ENCODE results near the gene SBNO1.

Gene SBNO1

DNA sequence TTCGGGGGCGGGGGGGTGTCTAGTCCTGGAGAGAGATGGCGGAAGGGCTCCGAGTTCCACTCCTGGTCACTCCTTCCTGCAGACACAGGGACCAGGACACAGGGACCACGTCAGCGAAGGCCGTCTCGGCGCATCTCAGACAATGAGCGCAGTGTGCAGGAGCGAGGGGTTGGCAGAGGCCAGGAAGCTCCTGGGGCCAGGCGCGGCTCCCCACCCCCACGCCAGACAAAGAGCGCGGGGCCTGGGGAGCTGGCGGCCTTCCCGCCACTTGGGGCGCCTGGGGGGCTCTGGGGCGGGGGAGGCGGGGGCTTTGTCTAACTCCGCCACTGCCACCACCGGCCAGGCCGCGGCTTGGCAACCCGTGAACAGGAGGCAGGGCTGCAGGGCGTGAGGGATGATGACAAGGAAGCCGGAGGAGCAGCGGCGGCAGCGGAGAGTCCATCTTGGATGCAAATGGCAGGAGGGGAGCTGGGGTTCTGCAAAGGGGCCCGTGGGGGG lies 95.2 kb downstream of the SBNO1 start:
- TF ChIP-seq, protein P1, sequence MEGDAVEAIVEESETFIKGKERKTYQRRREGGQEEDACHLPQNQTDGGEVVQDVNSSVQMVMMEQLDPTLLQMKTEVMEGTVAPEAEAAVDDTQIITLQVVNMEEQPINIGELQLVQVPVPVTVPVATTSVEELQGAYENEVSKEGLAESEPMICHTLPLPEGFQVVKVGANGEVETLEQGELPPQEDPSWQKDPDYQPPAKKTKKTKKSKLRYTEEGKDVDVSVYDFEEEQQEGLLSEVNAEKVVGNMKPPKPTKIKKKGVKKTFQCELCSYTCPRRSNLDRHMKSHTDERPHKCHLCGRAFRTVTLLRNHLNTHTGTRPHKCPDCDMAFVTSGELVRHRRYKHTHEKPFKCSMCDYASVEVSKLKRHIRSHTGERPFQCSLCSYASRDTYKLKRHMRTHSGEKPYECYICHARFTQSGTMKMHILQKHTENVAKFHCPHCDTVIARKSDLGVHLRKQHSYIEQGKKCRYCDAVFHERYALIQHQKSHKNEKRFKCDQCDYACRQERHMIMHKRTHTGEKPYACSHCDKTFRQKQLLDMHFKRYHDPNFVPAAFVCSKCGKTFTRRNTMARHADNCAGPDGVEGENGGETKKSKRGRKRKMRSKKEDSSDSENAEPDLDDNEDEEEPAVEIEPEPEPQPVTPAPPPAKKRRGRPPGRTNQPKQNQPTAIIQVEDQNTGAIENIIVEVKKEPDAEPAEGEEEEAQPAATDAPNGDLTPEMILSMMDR (conservative IDR thresholded peaks at IDR 0.05; ENCODE audit: low read depth, low read length): no peak
- H3K4me3 ChIP-seq (ENCODE audit: low read length): peak overlapping the region; percentile 80
- peak; percentile 23 for DNase-seq (ENCODE audit: low read depth)

GRCh38 chr12:123268850-123269249 lies 95.8 kb downstream of the SBNO1 start:
- H3K4me3 ChIP-seq (ENCODE audit: low read length): peak overlapping the region; percentile 80
- DNase-seq (ENCODE audit: low read depth): no peak
- TF ChIP-seq, protein P1 (conservative IDR thresholded peaks at IDR 0.05; ENCODE audit: low read depth, low read length): no peak

DNA sequence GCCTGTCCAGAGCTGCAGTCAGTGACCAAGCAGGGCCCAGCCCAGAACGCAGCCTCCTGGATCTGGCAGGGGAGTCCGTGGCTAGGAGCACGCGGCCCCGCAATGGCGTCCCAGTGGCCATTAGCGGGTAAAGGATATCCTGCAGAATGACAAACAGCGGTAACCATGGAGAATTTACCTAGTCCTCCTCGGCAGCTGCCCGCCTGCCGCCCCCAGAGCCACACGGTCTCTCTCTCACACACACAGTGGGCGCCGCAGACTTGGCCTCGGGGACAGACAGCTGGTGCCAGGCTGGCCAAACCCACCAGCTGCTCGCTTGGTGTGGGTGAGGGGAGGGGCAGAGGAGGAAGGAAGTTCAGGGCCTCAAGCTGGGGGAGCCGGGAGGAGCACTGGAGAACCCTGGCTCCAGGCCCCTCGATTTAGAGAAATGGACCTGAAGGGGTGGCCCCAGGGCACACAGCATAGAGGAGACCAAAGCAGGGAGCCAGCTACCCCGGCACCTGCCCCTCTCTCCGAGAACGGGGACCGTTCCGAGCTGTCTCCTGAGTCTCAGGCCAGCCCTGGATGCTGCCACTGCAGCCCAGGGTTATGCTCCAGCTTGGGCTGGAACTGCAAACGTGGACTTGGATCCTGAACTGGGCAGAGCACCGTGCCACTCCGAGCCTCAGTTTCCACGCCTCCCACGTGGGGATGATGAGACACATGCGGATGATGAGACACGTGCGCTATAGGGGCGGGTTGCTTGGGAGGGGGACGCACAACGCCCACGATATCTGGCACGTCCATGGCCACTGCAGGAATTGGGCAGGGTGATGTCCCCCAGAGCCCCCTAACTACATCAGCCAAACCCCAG lies 96.4 kb downstream of the SBNO1 start:
- no peak for DNase-seq (ENCODE audit: low read depth)
- TF ChIP-seq, protein P1 (conservative IDR thresholded peaks at IDR 0.05; ENCODE audit: low read depth, low read length): no peak
- no peak overlapping the region for H3K4me3 ChIP-seq (ENCODE audit: low read length)

DNA sequence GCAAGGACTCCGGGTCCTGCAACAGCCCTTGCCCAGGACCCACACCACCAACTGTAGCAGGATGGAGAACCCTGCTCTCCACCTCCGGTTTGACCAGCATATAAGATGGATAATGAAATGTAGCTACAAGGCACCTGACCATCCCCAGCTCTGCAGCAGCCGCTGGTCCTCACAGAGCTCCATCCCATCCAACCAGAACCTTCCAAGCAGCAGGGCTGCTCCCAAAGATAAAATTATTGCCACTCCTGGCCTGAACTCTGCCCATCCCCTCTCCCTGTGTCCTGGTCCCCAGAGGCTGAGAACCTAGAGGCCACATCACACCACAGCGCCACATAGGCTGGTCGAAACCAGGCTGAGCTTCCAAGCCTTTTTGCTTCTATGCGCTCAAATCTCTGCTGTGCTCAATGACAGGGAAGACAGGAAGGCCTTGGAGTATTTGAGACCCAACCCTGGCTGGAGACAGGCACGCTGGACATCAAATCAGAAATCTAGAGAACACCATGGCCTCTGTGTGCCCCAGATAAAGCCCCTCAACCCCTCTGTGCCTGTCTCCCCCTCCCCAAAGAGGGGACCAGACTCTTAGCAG lies 97.2 kb downstream of the SBNO1 start:
- no peak for DNase-seq (ENCODE audit: low read depth)
- TF ChIP-seq, protein P1 (conservative IDR thresholded peaks at IDR 0.05; ENCODE audit: low read depth, low read length): no peak
- no peak overlapping the region for H3K4me3 ChIP-seq (ENCODE audit: low read length)

GRCh38 chr12:123266679-123267277 lies 97.9 kb downstream of the SBNO1 start:
- no peak for DNase-seq (ENCODE audit: low read depth)
- TF ChIP-seq, protein P1 (conservative IDR thresholded peaks at IDR 0.05; ENCODE audit: low read depth, low read length): no peak
- H3K4me3 ChIP-seq (ENCODE audit: low read length): no peak overlapping the region

DNA sequence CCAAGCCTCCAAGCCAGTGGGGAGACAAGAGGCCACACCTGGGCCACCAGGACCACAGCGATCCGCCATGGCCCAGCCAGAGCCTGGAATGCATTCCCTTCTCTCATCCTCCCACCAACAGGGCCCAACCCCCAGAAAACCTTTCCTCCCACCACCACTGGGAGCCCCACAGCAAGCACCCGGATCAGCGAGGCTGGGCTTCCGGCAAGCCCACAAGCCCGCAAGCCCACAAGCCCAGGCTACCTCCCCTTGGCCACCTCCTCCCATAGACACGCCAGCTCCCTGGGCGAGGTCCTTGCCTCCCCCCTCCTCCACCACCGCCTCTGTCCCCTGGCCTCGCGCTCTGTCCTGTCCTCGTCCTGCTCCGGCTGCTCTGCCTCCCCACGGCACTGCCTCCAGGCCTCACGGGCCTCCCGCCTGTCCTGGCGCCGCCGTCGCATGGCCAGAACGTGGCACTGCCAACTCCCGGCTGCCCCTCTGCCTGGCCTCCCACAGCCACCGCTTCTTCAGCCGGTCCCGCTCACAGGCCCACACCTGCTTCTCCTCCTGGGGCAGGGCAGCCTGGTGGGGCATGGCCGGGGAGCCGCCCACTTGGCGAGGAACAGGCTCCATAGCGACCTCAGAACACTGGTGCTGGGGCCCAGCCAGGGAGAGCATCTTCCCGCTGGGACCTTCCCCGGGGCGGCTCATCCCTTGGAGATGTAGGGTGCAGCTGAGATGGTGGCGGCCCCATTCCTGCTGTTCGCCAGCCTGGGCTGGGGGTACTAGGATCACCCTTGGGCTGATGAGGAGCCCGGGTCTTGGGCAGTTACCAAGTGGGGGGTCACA lies 98.6 kb downstream of the SBNO1 start:
- H3K4me3 ChIP-seq (ENCODE audit: low read length): no peak overlapping the region
- no peak for DNase-seq (ENCODE audit: low read depth)
- TF ChIP-seq, protein P1 (conservative IDR thresholded peaks at IDR 0.05; ENCODE audit: low read depth, low read length): no peak

All from retinal pigment epithelial cell (primary cell).